ENCODE measurements around the gene ZXDC. TPM values are rescaled to one million over a fixed set of nuclear protein-coding genes. Genes with fewer than 3 reads are reported as not detected.

Gene ZXDC
- polyA plus RNA-seq, 1 donor = 25.6 TPM

GRCh38 chr3:126474498-126475412, 936 bp downstream of the ZXDC start:
- DNase-seq (ENCODE audit: low read depth) = no peak

GRCh38 chr3:126473292-126474168, 2.2 kb downstream of the ZXDC start:
- no peak for DNase-seq (ENCODE audit: low read depth)

GRCh38 chr3:126472277-126473006, 3.2 kb downstream of the ZXDC start:
- DNase-seq (ENCODE audit: low read depth) = no peak

GRCh38 chr3:126469479-126469878, 6.2 kb downstream of the ZXDC start:
- DNase-seq (ENCODE audit: low read depth) = no peak

GRCh38 chr3:126468028-126468891, 7.4 kb downstream of the ZXDC start:
- no peak for DNase-seq (ENCODE audit: low read depth)

GRCh38 chr3:126467611-126467955, 8.1 kb downstream of the ZXDC start:
- DNase-seq (ENCODE audit: low read depth) = no peak

GRCh38 chr3:126466886-126467610, 8.6 kb downstream of the ZXDC start:
- DNase-seq (ENCODE audit: low read depth) = no peak

GRCh38 chr3:126465928-126466544, 9.7 kb downstream of the ZXDC start:
- DNase-seq (ENCODE audit: low read depth) = no peak

- DNase-seq (ENCODE audit: low read depth) = no peak
Observed at GRCh38 chr3:126464997-126465396, 10.7 kb downstream of the ZXDC start.

GRCh38 chr3:126464494-126464893, 11.2 kb downstream of the ZXDC start:
- no peak for DNase-seq (ENCODE audit: low read depth)

GRCh38 chr3:126464093-126464492, 11.6 kb downstream of the ZXDC start:
- DNase-seq (ENCODE audit: low read depth) = no peak

GRCh38 chr3:126463521-126463920, 12.2 kb downstream of the ZXDC start:
- no peak for DNase-seq (ENCODE audit: low read depth)

GRCh38 chr3:126461450-126462070, 14.1 kb downstream of the ZXDC start:
- DNase-seq (ENCODE audit: low read depth) = no peak

- no peak for DNase-seq (ENCODE audit: low read depth)
Observed at GRCh38 chr3:126460381-126460780, 15.3 kb downstream of the ZXDC start.

- no peak for DNase-seq (ENCODE audit: low read depth)
Observed at GRCh38 chr3:126459763-126460127, 15.9 kb downstream of the ZXDC start.

- no peak for DNase-seq (ENCODE audit: low read depth)
Observed at GRCh38 chr3:126459111-126459762, 16.5 kb downstream of the ZXDC start.

GRCh38 chr3:126456766-126457388, 18.8 kb downstream of the ZXDC start:
- no peak for DNase-seq (ENCODE audit: low read depth)

- DNase-seq (ENCODE audit: low read depth) = no peak
Observed at GRCh38 chr3:126456211-126456610, 19.5 kb downstream of the ZXDC start.
